PFSK-1 (cell line): Measurements from ENCODE around the gene MIS18A.

Source experiments
- FOXP2 ChIP-seq: optimal IDR thresholded peaks from 2 replicates; pipeline ENCODE3; 2011; ENCODE audit warnings: borderline replicate concordance, control low read depth, inconsistent platforms; ENCODE audit not compliant: insufficient read depth; ENCODE audit errors: extremely low read length, extremely low read depth
- POLR2AphosphoS5 ChIP-seq: IDR thresholded peaks from 2 replicates; pipeline ENCODE4 v1.6.1; 2012; ENCODE audit warnings: low read depth, mild to moderate bottlenecking, control low read depth, low read length, moderate library complexity
- SIN3A ChIP-seq: IDR thresholded peaks from 2 replicates; pipeline ENCODE4 v1.6.1; 2012; ENCODE audit warnings: mild to moderate bottlenecking, low read length, moderate library complexity, borderline replicate concordance; ENCODE audit not compliant: insufficient read depth
- TAF1 ChIP-seq: IDR thresholded peaks from 2 replicates; pipeline ENCODE4 v1.6.1; 2012; ENCODE audit warnings: low read length, control low read depth, borderline replicate concordance; ENCODE audit not compliant: insufficient read depth
- TF ChIP-seq, protein P1 (sequence below), 2 experiments: IDR thresholded peaks; 2 replicates each; pipeline versions ENCODE4 v1.6.1 to v1.8.0; 2011 to 2012; ENCODE audit warnings: low read depth in 2 of 2, low read length in 2 of 2, control low read depth in 1 of 2, inconsistent platforms in 1 of 2, mild to moderate bottlenecking in 1 of 2, moderate library complexity in 1 of 2; ENCODE audit not compliant: insufficient read depth in 1 of 2

Gene MIS18A

DNA sequence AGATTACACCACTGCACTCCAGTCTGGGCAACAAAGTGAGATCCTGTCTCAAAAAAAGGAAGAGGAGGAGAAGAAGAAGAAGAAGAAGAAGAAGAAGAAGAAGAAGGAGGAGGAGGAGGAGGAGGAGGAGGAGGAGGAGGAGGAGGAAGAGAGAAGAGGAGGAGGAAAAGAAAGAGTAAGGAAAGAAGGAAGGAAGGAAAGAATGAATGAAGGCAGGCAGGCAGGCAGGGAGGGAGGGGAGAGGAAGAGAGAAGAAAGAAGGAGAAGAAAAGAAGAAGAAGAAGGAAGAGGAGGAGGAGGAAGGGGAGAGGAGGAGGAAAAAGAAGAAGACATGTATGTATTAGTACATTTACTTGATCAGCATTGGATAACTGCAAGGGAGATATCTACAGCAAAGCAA lies 26.7 kb downstream of the MIS18A start:
- TF ChIP-seq, protein P1, sequence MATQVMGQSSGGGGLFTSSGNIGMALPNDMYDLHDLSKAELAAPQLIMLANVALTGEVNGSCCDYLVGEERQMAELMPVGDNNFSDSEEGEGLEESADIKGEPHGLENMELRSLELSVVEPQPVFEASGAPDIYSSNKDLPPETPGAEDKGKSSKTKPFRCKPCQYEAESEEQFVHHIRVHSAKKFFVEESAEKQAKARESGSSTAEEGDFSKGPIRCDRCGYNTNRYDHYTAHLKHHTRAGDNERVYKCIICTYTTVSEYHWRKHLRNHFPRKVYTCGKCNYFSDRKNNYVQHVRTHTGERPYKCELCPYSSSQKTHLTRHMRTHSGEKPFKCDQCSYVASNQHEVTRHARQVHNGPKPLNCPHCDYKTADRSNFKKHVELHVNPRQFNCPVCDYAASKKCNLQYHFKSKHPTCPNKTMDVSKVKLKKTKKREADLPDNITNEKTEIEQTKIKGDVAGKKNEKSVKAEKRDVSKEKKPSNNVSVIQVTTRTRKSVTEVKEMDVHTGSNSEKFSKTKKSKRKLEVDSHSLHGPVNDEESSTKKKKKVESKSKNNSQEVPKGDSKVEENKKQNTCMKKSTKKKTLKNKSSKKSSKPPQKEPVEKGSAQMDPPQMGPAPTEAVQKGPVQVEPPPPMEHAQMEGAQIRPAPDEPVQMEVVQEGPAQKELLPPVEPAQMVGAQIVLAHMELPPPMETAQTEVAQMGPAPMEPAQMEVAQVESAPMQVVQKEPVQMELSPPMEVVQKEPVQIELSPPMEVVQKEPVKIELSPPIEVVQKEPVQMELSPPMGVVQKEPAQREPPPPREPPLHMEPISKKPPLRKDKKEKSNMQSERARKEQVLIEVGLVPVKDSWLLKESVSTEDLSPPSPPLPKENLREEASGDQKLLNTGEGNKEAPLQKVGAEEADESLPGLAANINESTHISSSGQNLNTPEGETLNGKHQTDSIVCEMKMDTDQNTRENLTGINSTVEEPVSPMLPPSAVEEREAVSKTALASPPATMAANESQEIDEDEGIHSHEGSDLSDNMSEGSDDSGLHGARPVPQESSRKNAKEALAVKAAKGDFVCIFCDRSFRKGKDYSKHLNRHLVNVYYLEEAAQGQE (IDR thresholded peaks at IDR 0.05; ENCODE audit: insufficient read depth in 1 of 2, low read depth in 2 of 2, low read length in 2 of 2), result no peak
- TF ChIP-seq FOXP2, result no peak
- TF ChIP-seq SIN3A, result no peak

DNA sequence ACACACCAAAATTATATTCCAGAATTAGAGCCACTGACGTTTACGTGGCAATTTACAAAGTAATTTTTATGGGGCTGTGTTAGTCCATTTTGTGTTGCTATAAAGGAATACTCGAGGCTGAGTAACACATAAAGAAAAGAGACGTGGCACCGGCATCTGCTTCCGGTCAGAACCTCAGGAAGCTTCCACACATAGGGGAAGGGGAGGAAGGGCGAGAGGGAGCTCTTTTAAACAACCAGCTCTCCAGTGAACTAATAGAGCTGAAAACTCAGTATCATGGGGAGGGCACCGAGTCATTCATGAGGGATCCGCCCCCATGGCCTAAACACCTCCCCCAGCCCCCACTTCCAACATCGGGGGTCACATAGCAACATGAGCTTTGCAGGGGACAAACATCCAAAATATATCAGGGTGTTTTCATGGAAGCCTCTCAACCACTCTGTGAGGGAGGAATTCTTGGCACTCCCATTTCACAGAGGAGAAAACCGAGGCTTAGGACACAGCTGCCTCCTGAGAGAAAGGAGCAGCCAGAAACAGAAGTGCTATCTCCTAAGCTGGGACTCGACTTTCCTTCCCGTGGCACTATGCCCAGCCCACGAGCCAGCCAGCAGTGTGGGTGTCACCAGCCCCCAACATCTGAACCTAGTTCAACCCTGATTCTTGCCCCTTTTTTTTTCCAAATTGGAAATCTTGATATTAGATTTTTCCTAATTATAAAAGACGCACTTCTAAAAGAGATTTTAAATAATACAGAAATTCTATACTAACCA lies 29.2 kb downstream of the MIS18A start:
- TF ChIP-seq, protein P1 (IDR thresholded peaks at IDR 0.05; ENCODE audit: insufficient read depth in 1 of 2, low read depth in 2 of 2, low read length in 2 of 2), result no peak
- TF ChIP-seq POLR2AphosphoS5 (no peak), FOXP2 (no peak), SIN3A (0 out of 2 replicates have a peak, but pooled peaks have one; percentile 16)

DNA sequence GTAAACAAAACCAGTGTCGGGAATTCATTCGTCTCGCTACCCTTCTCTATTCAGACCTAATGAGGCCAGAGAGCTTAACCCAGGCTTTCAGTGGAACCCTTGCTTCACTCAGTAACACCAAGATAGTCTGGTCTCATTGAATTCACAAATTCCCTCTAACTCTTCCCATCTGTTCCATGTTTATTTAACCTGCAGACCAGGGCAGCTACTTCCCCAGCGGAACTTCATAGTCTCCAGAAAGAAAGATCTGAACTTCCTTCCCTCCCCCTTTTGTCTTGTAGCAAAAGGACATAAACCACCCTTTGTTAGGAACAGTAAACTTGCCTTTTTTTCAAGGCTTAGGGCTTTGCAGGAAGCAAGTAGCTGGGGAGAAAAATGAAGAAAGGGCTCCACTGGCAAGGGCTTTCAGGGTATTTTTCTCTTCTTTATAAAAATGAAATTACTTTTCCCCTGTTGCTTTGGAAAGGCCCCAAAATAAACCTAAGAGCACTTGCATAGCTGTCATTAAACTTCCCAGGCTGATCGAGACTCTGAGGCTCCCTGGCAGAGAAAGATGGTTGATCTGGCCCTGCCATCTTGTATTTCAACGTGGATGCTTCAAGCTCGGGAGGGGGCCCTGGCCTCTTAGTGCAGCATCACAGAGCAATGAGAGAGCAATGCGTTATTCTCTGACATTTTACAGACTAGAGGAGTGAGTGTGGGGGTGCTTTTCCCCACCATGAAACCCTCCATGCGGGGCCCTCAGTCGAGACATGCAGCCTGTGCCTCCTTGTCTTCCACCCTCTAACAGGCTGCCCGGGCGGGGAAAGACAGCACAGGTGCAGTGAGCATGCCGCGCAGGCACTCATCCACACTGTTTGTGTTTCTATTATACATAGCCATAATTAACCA lies 30.0 kb downstream of the MIS18A start:
- TF ChIP-seq POLR2AphosphoS5 (no peak), TAF1 (no peak), SIN3A (peak; percentile 56; the same call in 1 of the 2 replicates), FOXP2 (peak; percentile 30)
- TF ChIP-seq, protein P1 (IDR thresholded peaks at IDR 0.05; ENCODE audit: insufficient read depth in 1 of 2, low read depth in 2 of 2, low read length in 2 of 2), result peak in 1 of 2 experiments; percentile 70; a peak in 2 of 4 replicates

DNA sequence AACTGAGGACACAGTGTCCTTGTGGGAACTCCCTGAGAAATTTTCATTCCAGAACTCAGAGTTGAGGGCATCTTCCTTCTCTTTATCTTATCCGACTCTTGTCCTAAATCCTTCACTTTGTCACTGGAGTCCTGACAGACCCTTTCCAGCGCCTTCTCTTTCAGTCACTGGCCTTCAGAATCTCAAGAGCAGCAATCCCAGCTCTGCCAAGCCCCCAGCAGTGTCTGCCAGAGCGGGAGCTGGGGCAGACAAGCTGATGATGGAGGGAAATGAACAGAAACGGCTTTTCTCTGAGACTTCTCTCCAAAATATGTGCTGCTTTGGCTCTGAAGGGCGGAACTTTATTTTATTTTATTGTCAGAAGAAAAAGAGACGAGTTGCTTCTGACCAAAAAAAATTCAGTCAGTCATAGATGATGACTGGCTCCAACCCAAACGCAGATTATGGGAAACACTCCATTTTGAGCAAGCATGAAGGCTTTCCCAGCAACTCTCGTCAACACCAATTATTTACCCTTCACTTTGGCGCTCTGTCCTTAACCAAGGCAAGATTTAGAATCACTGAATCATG lies 32.2 kb downstream of the MIS18A start:
- TF ChIP-seq FOXP2 (no peak), POLR2AphosphoS5 (no peak), SIN3A (no peak), TAF1 (no peak)
- TF ChIP-seq, protein P1 (IDR thresholded peaks at IDR 0.05; ENCODE audit: insufficient read depth in 1 of 2, low read depth in 2 of 2, low read length in 2 of 2), result no peak
